ENCODE measurements around the gene PSMB7.

The PSMB7 gene

GRCh38 chr9:124347206-124347967 is 67.9 kb downstream of the PSMB7 start:
- in situ Hi-C loops (cut with MboI; ENCODE audit: low sequenced_read_pairs) = loop anchor here (25.0 kb wide), 1 partner anchor 810 kb away; no protein-coding TSS in a partner anchor

GRCh38 chr9:124346347-124347163 is 68.7 kb downstream of the PSMB7 start:
- in situ Hi-C loops (cut with MboI; ENCODE audit: low sequenced_read_pairs) = loop anchor here (25.0 kb wide), 1 partner anchor 809 kb away; no protein-coding TSS in a partner anchor

DNA sequence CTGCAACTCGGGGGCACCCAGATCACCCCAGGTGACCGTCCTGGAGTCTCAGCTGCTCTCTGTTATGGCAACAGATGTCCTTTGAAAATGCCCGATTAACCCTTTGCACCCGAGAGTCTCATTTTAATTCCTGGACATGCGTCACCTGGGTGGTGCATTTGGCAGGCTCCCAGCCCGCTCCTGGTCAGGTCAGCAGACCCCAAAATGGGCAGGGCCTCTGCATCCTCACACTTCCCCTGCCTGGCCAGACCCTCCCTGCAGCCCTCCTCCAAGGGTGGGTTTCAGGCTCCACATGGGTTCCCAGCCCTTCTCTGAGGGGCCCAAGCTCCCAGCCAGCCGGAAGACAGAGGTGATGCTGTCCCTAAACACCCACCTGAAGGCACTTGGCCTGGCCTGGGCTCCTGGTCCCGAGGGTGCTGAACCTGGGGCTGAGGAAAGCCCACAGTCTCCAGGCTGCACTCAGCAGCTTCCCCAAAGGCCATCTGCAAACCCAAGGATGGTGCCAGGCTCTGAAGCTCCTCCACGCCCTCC is 69.4 kb downstream of the PSMB7 start:
- in situ Hi-C loops (cut with MboI; ENCODE audit: low sequenced_read_pairs) = loop anchor here (25.0 kb wide), 1 partner anchor 809 kb away; no protein-coding TSS in a partner anchor

- in situ Hi-C loops (cut with MboI; ENCODE audit: low sequenced_read_pairs) = loop anchor here (25.0 kb wide), 1 partner anchor 808 kb away; no protein-coding TSS in a partner anchor
Observed at GRCh38 chr9:124345063-124345462, 70.2 kb downstream of the PSMB7 start.

DNA sequence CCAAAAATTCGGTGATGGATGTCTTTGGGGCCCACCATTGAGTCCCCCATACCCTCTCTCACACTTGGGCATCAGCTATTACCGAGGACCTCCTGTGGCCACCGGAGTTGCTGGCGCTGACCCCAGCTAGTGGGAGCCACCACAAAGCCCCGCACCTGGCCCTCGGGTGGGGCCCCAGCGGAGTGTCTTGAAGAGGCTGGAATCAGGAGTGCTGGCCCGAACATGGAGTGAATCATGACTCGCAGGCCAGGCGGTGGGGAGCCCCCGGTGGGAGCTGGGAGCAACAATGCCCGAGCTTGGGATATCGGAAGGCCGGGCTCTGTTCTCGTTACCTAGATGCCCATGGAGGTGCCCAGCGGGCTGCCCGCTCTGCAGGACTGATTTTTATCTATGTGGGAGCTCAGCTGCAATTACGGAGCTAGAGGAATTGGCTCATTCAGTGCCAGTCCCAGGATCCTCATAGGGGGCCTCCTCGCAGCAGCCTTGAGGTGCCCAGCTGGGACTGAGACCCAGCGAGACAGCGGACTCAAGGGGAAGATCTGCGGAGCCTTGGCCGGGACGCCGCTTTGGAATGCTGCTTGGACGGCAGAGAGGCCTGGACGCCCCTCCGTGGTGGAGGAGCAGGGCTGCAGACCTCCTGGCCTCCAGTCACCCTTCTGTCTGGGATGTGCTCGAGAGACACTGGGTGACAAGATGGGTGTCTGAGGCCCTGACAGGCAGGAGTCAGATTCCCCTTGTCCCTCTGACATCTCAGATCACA is 70.8 kb downstream of the PSMB7 start:
- in situ Hi-C loops (cut with MboI; ENCODE audit: low sequenced_read_pairs) = loop anchor here (25.0 kb wide), 1 partner anchor 807 kb away; no protein-coding TSS in a partner anchor

GRCh38 chr9:124343533-124344290 is 71.5 kb downstream of the PSMB7 start:
- in situ Hi-C loops (cut with MboI; ENCODE audit: low sequenced_read_pairs) = loop anchor here (25.0 kb wide), 1 partner anchor 806 kb away; no protein-coding TSS in a partner anchor

GRCh38 chr9:124342776-124343485 is 72.3 kb downstream of the PSMB7 start:
- in situ Hi-C loops (cut with MboI; ENCODE audit: low sequenced_read_pairs) = loop anchor here (25.0 kb wide), 1 partner anchor 806 kb away; no protein-coding TSS in a partner anchor

DNA sequence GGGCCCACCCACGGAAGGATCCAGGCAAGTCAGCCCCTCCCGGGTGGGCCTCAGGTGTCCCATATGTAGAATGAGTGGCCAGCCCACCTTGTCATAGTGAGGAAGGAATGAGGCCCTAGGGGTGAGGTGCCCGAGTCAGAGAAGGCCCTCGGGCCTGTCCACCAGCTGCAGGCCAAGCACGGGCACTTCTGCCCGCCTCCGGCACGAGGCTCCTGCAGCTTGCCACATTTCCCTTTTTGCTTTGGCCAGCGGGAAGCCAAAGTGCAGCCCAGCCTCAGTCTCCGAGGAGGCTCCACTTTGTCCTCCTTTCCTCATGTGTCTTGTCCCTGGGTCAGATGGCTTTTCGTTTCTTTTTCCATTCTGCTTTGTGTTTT is 72.9 kb downstream of the PSMB7 start:
- in situ Hi-C loops (cut with MboI; ENCODE audit: low sequenced_read_pairs) = loop anchor here (25.0 kb wide), 1 partner anchor 805 kb away; no protein-coding TSS in a partner anchor

DNA sequence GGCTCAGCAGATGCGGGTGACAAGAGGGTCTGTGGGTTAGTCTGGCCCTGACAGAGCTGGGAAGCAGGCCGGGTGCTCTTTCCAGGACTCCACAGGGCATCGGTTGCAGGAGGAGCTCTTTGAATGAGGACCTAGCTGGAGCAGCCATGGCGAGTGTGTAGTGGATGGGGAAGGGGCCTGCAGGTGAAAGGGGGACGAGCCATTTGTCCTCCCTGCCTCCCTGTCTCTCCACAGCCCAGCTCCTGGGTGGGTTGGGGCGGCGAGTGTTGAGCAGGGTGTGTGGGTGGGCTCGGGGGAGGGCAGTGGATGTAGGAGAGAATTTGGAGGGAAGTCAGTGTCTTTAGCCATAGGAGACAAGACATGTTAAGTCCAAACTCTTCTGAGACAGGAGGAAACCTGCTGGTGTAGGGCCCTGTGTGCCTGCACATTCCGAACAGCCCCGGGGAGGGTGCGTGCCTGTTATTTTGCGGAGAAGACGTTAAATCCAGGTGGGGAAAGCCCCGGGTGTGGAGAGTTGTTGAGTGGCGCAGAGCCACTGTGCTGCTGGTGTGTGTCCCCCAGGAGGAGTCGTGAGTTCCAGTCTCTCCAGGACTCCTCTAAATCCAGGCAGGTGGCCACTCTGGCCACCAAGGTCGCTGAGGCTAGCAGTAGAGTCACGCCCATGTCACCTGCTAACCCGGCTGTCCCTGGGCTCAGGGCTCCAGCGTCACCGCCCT is 73.6 kb downstream of the PSMB7 start:
- in situ Hi-C loops (cut with MboI; ENCODE audit: low sequenced_read_pairs) = loop anchor here (25.0 kb wide), 1 partner anchor 804 kb away; no protein-coding TSS in a partner anchor

DNA sequence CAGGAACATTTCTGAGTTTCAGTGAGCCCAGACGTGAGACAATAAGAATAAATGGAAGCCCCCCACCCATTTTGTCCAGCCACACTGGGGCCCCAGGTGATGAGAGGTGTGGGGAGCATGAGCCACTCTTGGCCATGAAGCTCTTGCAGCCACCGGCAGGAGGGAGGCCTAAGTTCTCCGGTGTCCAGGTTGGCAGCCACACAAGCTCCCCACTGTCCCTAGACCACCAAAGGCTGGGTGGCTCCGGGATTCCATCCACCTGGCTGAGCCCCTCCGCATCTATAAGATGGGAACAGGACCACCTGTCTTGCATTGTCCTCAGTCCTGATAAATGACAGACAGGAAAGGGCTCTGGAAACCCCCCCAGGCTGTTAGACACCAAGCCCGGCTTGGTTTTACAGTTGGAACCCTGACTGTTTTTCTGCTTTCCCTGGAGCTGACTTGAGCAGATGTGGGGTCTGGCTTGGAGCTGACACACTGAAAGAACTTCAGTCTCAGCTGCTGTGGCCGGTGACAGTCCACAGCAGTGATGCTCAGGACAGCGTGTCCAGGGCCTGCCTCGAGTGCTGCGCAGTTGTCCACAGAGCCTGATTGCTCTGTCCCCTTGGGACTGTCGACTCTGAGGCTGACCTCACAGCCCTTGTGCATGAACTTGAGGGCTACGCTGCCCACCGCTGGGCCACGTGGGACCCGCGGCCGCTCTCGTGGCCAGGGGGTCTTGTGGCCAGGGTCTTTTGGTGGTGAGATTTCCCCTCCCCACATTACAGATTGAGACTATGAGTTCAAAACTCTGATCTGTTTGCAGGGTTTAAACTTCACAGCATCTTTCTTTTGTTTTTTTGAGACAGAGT is 74.8 kb downstream of the PSMB7 start:
- in situ Hi-C loops (cut with MboI; ENCODE audit: low sequenced_read_pairs) = loop anchor here (25.0 kb wide), 1 partner anchor 803 kb away; no protein-coding TSS in a partner anchor

- in situ Hi-C loops (cut with MboI; ENCODE audit: low sequenced_read_pairs) = loop anchor here (25.0 kb wide), 1 partner anchor 802 kb away; no protein-coding TSS in a partner anchor
Observed at GRCh38 chr9:124339603-124340146, 75.6 kb downstream of the PSMB7 start.

DNA sequence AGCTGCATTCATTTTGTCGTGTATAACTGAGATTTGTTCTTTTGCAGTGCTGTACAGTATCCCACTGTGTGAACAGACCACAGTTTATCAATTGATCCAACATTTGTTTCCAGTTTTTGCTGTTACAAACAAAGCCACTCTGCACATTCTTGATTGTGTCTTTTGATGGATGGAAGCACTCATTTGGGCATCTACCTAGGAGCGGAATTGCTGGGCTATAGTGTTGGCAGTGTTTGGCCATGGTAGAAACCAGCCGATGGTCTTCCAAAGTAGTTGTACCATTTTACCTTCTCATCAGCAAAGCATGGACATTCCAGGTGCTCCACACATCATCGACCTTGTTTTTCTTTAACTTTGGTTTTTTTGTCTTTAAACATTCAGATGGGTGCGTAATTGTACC is 77.7 kb downstream of the PSMB7 start:
- in situ Hi-C loops (cut with MboI; ENCODE audit: low sequenced_read_pairs) = loop anchor here (25.0 kb wide), 1 partner anchor 800 kb away; no protein-coding TSS in a partner anchor

DNA sequence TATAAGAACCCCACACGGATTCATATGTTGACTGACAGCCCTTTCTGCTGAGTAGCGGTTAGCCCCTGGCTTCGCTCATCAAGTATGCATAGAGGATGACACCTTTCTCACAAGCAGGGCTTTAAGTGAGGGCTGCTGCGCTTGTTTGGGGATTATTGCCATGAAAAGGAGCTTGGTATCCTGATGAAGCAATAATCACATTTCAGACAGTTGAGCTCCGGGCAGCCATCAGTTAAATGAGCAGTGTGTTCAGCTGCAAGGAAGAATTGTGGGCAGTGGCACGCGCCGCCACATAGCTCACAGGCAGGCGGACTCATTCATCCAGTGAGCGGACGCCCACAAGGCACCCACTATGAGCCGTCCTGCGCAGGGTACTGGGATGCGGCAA is 79.9 kb downstream of the PSMB7 start:
- in situ Hi-C loops (cut with MboI; ENCODE audit: low sequenced_read_pairs) = loop anchor here (25.0 kb wide), 1 partner anchor 798 kb away; no protein-coding TSS in a partner anchor

GRCh38 chr9:124334568-124335319 is 80.5 kb downstream of the PSMB7 start:
- in situ Hi-C loops (cut with MboI; ENCODE audit: low sequenced_read_pairs) = loop anchor here (25.0 kb wide), 1 partner anchor 797 kb away; no protein-coding TSS in a partner anchor

GRCh38 chr9:124333203-124333579 is 82.1 kb downstream of the PSMB7 start:
- in situ Hi-C loops (cut with MboI; ENCODE audit: low sequenced_read_pairs) = loop anchor here (25.0 kb wide), 1 partner anchor 796 kb away; no protein-coding TSS in a partner anchor
